Endothelial cell (in vitro differentiated cells): ENCODE results near the gene PCSK5. TPM values are rescaled to one million over a fixed set of nuclear protein-coding genes. Genes with fewer than 3 reads are reported as not detected.
A peak's percentile ranks its signal among the peaks of the same experiment; 100 is the strongest.

Experiments
- DNase-seq: peaks from one replicate; pipeline ENCODE4 v3.0.0; 2021; ENCODE audit warnings: low spot score
- H3K27ac Mint-ChIP-seq: one replicate; pipeline ENCODE4 v1.8.0; 2021; ENCODE audit warnings: mixed read lengths, inconsistent platforms; ENCODE audit not compliant: unreplicated experiment
- H3K27me3 Mint-ChIP-seq: one replicate; pipeline ENCODE4 v1.8.0; 2021; ENCODE audit warnings: mild to moderate bottlenecking, moderate library complexity, mixed read lengths, inconsistent platforms; ENCODE audit not compliant: unreplicated experiment
- H3K36me3 Mint-ChIP-seq: one replicate; pipeline ENCODE4 v1.8.0; 2021; ENCODE audit warnings: mild to moderate bottlenecking, low read depth, mixed read lengths, inconsistent platforms; ENCODE audit not compliant: unreplicated experiment
- H3K4me1 Mint-ChIP-seq: one replicate; pipeline ENCODE4 v1.8.0; 2021; ENCODE audit warnings: mild to moderate bottlenecking, mixed read lengths, inconsistent platforms; ENCODE audit not compliant: unreplicated experiment
- H3K4me3 Mint-ChIP-seq: one replicate; pipeline ENCODE4 v1.8.0; 2021; ENCODE audit warnings: mild to moderate bottlenecking, mixed read lengths, inconsistent platforms; ENCODE audit not compliant: unreplicated experiment
- H3K9me3 Mint-ChIP-seq: one replicate; pipeline ENCODE4 v1.8.0; 2021; ENCODE audit warnings: mixed read lengths, inconsistent platforms; ENCODE audit not compliant: unreplicated experiment
- CTCF ChIP-seq: fragments of 200-600 bp; sonication (generic); IDR thresholded peaks from one replicate; pipeline ENCODE4 v1.5.0; 2021; ENCODE audit warnings: antibody characterized with exemption; ENCODE audit not compliant: unreplicated experiment
- total RNA-seq: library from RNA; stranded (reverse); fragmentation: NEBNext Ultra II Directional; extraction: Animal tissue kit (Norgen Biotek cat#: 25700); gene quantifications from one replicate; pipeline ENCODE4 v1.2.1, GENCODE V29; 2021; ENCODE audit not compliant: unreplicated experiment

Gene PCSK5
- total RNA-seq, 1 donor from 2014 or later, result 3.1 TPM

DNA sequence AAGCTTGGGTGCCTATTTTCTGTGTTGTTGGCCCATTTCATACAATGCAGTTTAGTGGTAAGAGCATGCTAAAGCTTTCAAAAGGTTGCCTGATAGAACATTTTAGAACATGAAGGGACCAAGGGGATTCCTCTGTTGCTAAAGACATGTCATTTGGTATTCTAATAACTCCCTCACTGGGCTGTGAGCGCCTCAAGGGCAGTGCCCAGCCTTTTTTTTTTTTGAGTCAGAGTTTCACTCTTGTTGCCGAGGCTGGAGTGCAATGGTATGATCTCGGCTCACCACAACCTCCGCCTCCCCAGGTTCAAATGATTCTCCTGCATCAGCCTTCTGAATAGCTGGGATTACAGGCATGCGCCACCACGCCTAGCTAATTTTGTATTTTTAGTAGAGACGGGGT lies 77.1 kb downstream of the PCSK5 start:
- Mint-ChIP-seq H3K27me3 (peaks cover 2% of the 10 kb centered on the region), H3K27ac (no peak overlapping the region), H3K4me1 (no peaks in the 10 kb centered on the region), H3K36me3 (no peaks in the 10 kb centered on the region), H3K4me3 (no peak overlapping the region), H3K9me3 (no peaks in the 10 kb centered on the region)
- no peak for DNase-seq
- no peak for TF ChIP-seq CTCF

GRCh38 chr9:75974016-75974766 lies 83.7 kb downstream of the PCSK5 start:
- Mint-ChIP-seq H3K27ac (no peak overlapping the region), H3K27me3 (no peaks in the 10 kb centered on the region)

GRCh38 chr9:75975071-75975470 lies 84.6 kb downstream of the PCSK5 start:
- no peaks in the 10 kb centered on the region for H3K9me3 Mint-ChIP-seq
- no peaks in the 10 kb centered on the region for H3K27me3 Mint-ChIP-seq
- no peak overlapping the region for H3K27ac Mint-ChIP-seq
- peaks cover 8% of the 10 kb centered on the region for H3K4me1 Mint-ChIP-seq
- no peak overlapping the region for H3K4me3 Mint-ChIP-seq
- TF ChIP-seq CTCF, result no peak
- H3K36me3 Mint-ChIP-seq, result no peaks in the 10 kb centered on the region
- no peak for DNase-seq

More at GRCh38 chr9:75974016-75974766, 83.7 kb downstream of the PCSK5 start:
- no peak for DNase-seq
- no peaks in the 10 kb centered on the region for H3K36me3 Mint-ChIP-seq
- no peak for TF ChIP-seq CTCF
- peaks cover 8% of the 10 kb centered on the region for H3K4me1 Mint-ChIP-seq
- no peaks in the 10 kb centered on the region for H3K9me3 Mint-ChIP-seq
- H3K4me3 Mint-ChIP-seq, result no peak overlapping the region

DNA sequence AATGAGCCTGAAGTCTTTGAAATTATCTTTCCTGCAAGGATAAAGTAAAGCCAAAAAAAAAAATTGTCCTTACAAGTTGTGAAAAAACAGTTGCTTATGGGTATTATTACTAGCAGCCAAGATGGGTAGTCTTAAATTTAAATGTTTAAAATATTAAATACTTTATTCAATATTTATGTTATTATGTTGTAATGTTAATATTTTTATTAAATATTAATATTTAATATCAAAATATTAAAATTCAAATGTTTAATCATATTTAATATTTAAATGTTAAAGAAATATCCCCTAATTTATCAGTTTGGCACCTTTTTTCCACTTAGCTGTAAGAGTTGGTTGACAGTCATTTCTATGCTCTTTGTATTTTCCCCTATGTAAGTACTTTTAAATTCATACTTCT lies 86.1 kb downstream of the PCSK5 start:
- no peak for DNase-seq
- no peak overlapping the region for H3K4me3 Mint-ChIP-seq
- H3K36me3 Mint-ChIP-seq, result no peaks in the 10 kb centered on the region
- H3K4me1 Mint-ChIP-seq, result peaks cover 8% of the 10 kb centered on the region
- no peaks in the 10 kb centered on the region for H3K9me3 Mint-ChIP-seq
- no peak for TF ChIP-seq CTCF
- H3K27me3 Mint-ChIP-seq, result no peaks in the 10 kb centered on the region
- H3K27ac Mint-ChIP-seq, result no peak overlapping the region

DNA sequence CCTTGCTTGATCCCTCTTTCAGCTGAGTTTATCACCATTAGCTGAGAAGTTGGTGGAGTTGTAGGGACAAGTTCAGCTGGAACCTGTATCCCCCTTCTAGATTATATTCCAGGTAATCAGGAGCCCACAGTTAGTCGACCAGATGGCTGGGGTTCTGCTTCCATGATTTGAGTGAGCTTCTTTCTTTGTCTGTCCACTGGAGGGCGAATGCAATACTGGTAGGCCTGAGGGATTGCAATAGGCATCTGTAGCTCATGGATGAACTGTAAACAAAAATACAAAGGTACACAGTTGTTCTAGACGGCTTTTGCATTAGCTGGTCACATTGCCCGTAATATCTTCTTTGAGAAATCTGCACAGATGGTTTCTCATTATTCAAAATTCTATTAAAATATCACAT lies 88.9 kb downstream of the PCSK5 start:
- Mint-ChIP-seq H3K4me1 (peaks cover 7% of the 10 kb centered on the region), H3K36me3 (no peaks in the 10 kb centered on the region), H3K4me3 (no peak overlapping the region), H3K27me3 (no peaks in the 10 kb centered on the region), H3K9me3 (no peaks in the 10 kb centered on the region), H3K27ac (no peak overlapping the region)
- peak; percentile 33 for TF ChIP-seq CTCF
- peak; percentile 30 for DNase-seq
